ENCODE data around the gene KCNE1.
"Not testable (repeated sequence)": the region's sequence is repeated elsewhere in the genome, so short reads cannot be mapped to it uniquely, and the experiment has no call there.

DNA sequence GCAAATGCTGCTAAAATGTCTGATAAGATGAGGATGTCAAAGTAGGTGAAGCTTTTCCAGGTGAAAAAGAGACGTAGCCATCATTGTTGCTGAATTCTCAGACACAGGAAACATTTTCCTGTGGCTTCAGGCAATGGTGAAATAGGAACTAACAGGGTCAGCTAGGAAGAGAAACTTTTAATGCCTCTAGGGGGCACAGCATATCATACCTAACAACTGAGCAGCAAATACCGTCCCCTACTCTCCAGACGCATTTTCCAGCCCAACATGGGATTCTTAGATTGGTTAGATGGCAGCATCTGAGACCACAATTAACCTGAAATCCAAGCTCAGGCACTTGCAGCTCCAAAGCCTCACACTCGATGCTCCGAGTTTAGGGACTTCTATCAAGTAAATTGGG, 28.2 kb downstream of the KCNE1 start:
- TF ChIP-seq CTCF (IDR thresholded peaks at IDR 0.05); ZFX (IDR thresholded peaks at IDR 0.05; ENCODE audit: borderline replicate concordance): not testable (repeated sequence)

Measured in 22Rv1 (cell line).